Myocyte (in vitro differentiated cells): Measurements from ENCODE around the gene SLC25A24. TPM values are rescaled to one million over a fixed set of nuclear protein-coding genes. Genes with fewer than 3 reads are reported as not detected.
A peak's percentile ranks its signal among the peaks of the same experiment; 100 is the strongest.
"Not testable (repeated sequence)": the region's sequence is repeated elsewhere in the genome, so short reads cannot be mapped to it uniquely, and the experiment has no call there.

Source experiments
- DNase-seq: peaks from one replicate; pipeline ENCODE4 v3.0.0-alpha.2; 2012; ENCODE audit warnings: low read depth
- total RNA-seq: library from RNA; depleted of rRNA; stranded (reverse); fragments of >200 nt; gene quantifications from 2 replicates; pipeline ENCODE4 v1.2.3, GENCODE V29; 2014

The SLC25A24 gene
- total RNA-seq, 1 donor from 2014 or later: 58.4 TPM

GRCh38 chr1:108199201-108199691 is 897 bp downstream of the SLC25A24 start:
- DNase-seq: peak; percentile 54

GRCh38 chr1:108194051-108194450 is 6.1 kb downstream of the SLC25A24 start:
- no peak for DNase-seq

- DNase-seq: no peak
Observed at GRCh38 chr1:108193333-108193732, 6.8 kb downstream of the SLC25A24 start.

- DNase-seq: no peak
Observed at GRCh38 chr1:108192581-108192980, 7.6 kb downstream of the SLC25A24 start.

GRCh38 chr1:108190686-108191416 is 9.3 kb downstream of the SLC25A24 start:
- DNase-seq: peak; percentile 54

- no peak for DNase-seq
Observed at GRCh38 chr1:108190001-108190634, 10.0 kb downstream of the SLC25A24 start.

- no peak for DNase-seq
Observed at GRCh38 chr1:108188801-108189200, 11.3 kb downstream of the SLC25A24 start.

- DNase-seq: no peak
Observed at GRCh38 chr1:108182959-108183700, 17.0 kb downstream of the SLC25A24 start.

GRCh38 chr1:108179018-108179417 is 21.1 kb downstream of the SLC25A24 start:
- no peak for DNase-seq

- DNase-seq: not testable (repeated sequence)
Observed at GRCh38 chr1:108162409-108162808, 37.7 kb downstream of the SLC25A24 start.

- DNase-seq: not testable (repeated sequence)
Observed at GRCh38 chr1:108159951-108160350, 40.2 kb downstream of the SLC25A24 start.

- DNase-seq: no peak
Observed at GRCh38 chr1:108158893-108159453, 41.2 kb downstream of the SLC25A24 start.

GRCh38 chr1:108154314-108154713 is 45.8 kb downstream of the SLC25A24 start:
- DNase-seq: no peak

- DNase-seq: no peak
Observed at GRCh38 chr1:108152782-108153222, 47.3 kb downstream of the SLC25A24 start.

GRCh38 chr1:108151548-108151947 is 48.6 kb downstream of the SLC25A24 start:
- DNase-seq: no peak

GRCh38 chr1:108149796-108150467 is 50.2 kb downstream of the SLC25A24 start:
- DNase-seq: no peak

- not testable (repeated sequence) for DNase-seq
Observed at GRCh38 chr1:108144569-108144968, 55.6 kb downstream of the SLC25A24 start.

- DNase-seq: no peak
Observed at GRCh38 chr1:108142773-108143394, 57.3 kb downstream of the SLC25A24 start.

- DNase-seq: no peak
Observed at GRCh38 chr1:108142258-108142657, 57.9 kb downstream of the SLC25A24 start.

- DNase-seq: no peak
Observed at GRCh38 chr1:108141621-108142020, 58.5 kb downstream of the SLC25A24 start.
